OCI-LY3 (cell line): ENCODE data around the gene VTCN1.

Experiments used
- H2AFZ ChIP-seq: fragments of 200-600, 300-600 bp; shearing (Covaris generic); 2 replicates; pipeline ENCODE4 v1.6.0; 2014; ENCODE audit warnings: antibody characterized with exemption, low read depth, low read length
- H3K27ac ChIP-seq: fragments of 200-600, 300-600 bp; sonication (generic); 2 replicates; pipeline ENCODE4 v1.5.1; 2014; ENCODE audit warnings: mild to moderate bottlenecking, low read length, moderate library complexity, mixed read lengths
- H3K27me3 ChIP-seq: fragments of 200-600, 300-600 bp; sonication (generic); 2 replicates; pipeline ENCODE4 v1.6.1; 2014; ENCODE audit warnings: low read depth, low read length, mixed read lengths
- H3K36me3 ChIP-seq: fragments of 200-600, 300-600 bp; sonication (generic); replicated peaks from 2 replicates; pipeline ENCODE3; 2014; ENCODE audit warnings: low read depth, low read length, mixed read lengths
- H3K4me1 ChIP-seq: fragments of 300-600, 200-600 bp; sonication (generic); 2 replicates; pipeline ENCODE4 v1.6.1; 2014; ENCODE audit warnings: low read length, mixed read lengths
- H3K4me2 ChIP-seq: fragments of 200-600, 300-600 bp; sonication (generic); 2 replicates; pipeline ENCODE4 v1.6.1; 2014; ENCODE audit warnings: low read length, mixed read lengths
- H3K4me3 ChIP-seq: fragments of 300-600, 200-600 bp; sonication (generic); 2 replicates; pipeline ENCODE4 v1.5.1; 2014; ENCODE audit warnings: antibody characterized with exemption, mild to moderate bottlenecking, low read length, moderate library complexity
- H3K79me2 ChIP-seq: fragments of 300-600, 200-600 bp; shearing (Covaris generic); 2 replicates; pipeline ENCODE4 v1.6.1; 2014; ENCODE audit warnings: mild to moderate bottlenecking, low read length, mixed read lengths
- H3K9ac ChIP-seq: fragments of 300-600, 200-600 bp; shearing (Covaris generic); 2 replicates; pipeline ENCODE4 v1.6.0; 2014; ENCODE audit warnings: mild to moderate bottlenecking, low read length, moderate library complexity
- H3K9me3 ChIP-seq: fragments of 200-600, 300-600 bp; shearing (Covaris generic); 2 replicates; pipeline ENCODE4 v1.6.1; 2014; ENCODE audit warnings: low read length, mixed read lengths; ENCODE audit not compliant: insufficient read depth
- H4K20me1 ChIP-seq: fragments of 200-600, 300-600 bp; sonication (generic); 2 replicates; pipeline ENCODE4 v1.6.1; 2016; ENCODE audit warnings: low read length, mixed read lengths; ENCODE audit not compliant: insufficient read depth
- CTCF ChIP-seq: fragments of 200-600, 300-600 bp; sonication (generic); IDR thresholded peaks from 2 replicates; pipeline ENCODE4 v1.5.1; 2014; ENCODE audit warnings: antibody characterized with exemption, low read length, low read depth
- EZH2phosphoT487 ChIP-seq: fragments of 200-600 bp; shearing (Covaris generic); IDR thresholded peaks from 2 replicates; pipeline ENCODE4 v1.6.1; 2018; ENCODE audit warnings: antibody characterized with exemption, mixed run types, low read depth

The VTCN1 gene

GRCh38 chr1:117205368-117205767 lies 5.4 kb downstream of the VTCN1 start:
- H3K4me3 ChIP-seq, result no peak overlapping the region
- no peak overlapping the region for H2AFZ ChIP-seq
- H3K4me2 ChIP-seq, result no peak overlapping the region
- 0 out of 2 replicates have a peak, but pooled peaks cover 9% of the 10 kb centered on the region for H3K27me3 ChIP-seq
- no peaks in the 10 kb centered on the region for H3K9me3 ChIP-seq
- no peaks in the 10 kb centered on the region for H3K4me1 ChIP-seq
- TF ChIP-seq EZH2phosphoT487 (no peak), CTCF (no peak)
- no peaks in the 10 kb centered on the region for H3K36me3 ChIP-seq
- H3K27ac ChIP-seq, result no peak overlapping the region
- no peak overlapping the region for H3K9ac ChIP-seq
- no peaks in the 10 kb centered on the region for H3K79me2 ChIP-seq
- H4K20me1 ChIP-seq, result no peaks in the 10 kb centered on the region

DNA sequence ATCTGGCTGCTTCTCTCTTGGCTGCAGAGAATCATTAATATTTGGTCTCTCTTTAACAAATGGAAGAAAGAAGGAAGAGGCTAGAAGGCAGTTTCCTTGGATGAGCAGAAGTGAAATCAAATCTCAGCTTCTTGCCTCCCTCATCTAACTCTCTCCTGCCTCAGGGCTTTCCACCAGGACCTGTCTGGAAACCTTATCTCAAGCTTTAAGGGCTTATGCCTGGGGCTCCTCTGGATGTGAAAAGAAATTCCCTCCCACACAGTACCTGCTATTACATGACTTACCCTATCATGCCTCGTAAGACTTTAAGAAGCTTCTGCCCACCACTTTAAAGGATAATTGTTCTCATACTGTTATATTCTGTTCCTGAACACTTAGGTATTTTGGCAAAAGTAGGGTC lies 8.9 kb downstream of the VTCN1 start:
- H4K20me1 ChIP-seq, result no peaks in the 10 kb centered on the region
- H3K4me3 ChIP-seq, result no peak overlapping the region
- H3K27me3 ChIP-seq, result 0 out of 2 replicates have a peak, but pooled peaks cover 6% of the 10 kb centered on the region
- no peak overlapping the region for H3K9ac ChIP-seq
- H3K4me2 ChIP-seq, result no peak overlapping the region
- TF ChIP-seq CTCF (no peak), EZH2phosphoT487 (no peak)
- no peaks in the 10 kb centered on the region for H3K79me2 ChIP-seq
- H3K36me3 ChIP-seq, result no peaks in the 10 kb centered on the region
- no peaks in the 10 kb centered on the region for H3K9me3 ChIP-seq
- no peak overlapping the region for H3K27ac ChIP-seq
- H2AFZ ChIP-seq, result no peak overlapping the region
- H3K4me1 ChIP-seq, result no peaks in the 10 kb centered on the region

DNA sequence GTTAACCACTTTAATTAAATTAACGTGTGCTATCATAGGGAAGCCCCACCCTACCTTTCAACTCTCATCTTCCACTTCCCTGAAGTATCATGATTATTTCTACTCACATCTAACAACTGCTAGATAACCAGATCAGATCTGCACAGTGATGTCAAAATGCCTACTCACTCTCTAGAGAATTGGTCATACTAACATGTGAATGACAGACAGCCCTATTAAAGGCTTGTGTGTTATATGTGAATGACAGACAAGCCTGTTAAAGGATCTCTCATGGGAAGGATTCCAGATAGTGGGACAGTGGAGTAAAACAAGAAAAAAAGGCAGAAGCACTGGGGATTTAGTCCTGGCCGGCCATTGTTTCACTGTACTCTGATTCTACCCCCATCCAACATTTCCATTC lies 12.6 kb downstream of the VTCN1 start:
- Histone ChIP-seq H3K4me2 (no peak overlapping the region), H3K36me3 (no peaks in the 10 kb centered on the region), H3K27me3 (0 out of 2 replicates have a peak, but pooled peaks cover 6% of the 10 kb centered on the region), H3K79me2 (no peaks in the 10 kb centered on the region), H3K4me1 (no peaks in the 10 kb centered on the region), H3K9me3 (no peaks in the 10 kb centered on the region), H4K20me1 (no peaks in the 10 kb centered on the region), H3K9ac (no peak overlapping the region), H2AFZ (no peak overlapping the region), H3K4me3 (no peak overlapping the region), H3K27ac (no peak overlapping the region)
- TF ChIP-seq CTCF (no peak), EZH2phosphoT487 (no peak)

DNA sequence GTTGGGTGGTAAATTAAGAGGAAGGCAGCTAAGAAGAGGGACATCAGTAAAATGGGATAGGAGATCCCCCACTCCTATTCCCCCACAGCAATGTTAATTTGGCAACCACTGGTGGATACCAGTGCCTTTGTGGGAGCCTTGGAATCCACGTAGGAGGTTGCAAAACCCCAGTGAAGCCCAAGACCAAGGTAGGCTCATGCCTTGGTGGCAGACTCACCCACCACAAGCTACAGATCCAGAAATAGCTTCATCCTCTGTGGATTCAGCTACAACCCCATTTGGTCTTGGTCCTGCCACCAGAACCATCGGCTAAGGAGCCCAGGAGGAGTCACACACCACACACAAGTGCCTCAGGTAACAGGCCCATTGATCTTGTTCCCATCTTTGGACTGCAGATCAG lies 21.0 kb downstream of the VTCN1 start:
- Histone ChIP-seq H3K4me1 (no peaks in the 10 kb centered on the region), H4K20me1 (no peaks in the 10 kb centered on the region), H3K4me3 (no peak overlapping the region), H3K36me3 (no peaks in the 10 kb centered on the region), H3K27me3 (no peaks in the 10 kb centered on the region), H3K79me2 (no peaks in the 10 kb centered on the region), H2AFZ (no peak overlapping the region), H3K27ac (no peak overlapping the region), H3K9me3 (no peaks in the 10 kb centered on the region), H3K9ac (no peak overlapping the region), H3K4me2 (no peak overlapping the region)
- TF ChIP-seq CTCF, result no peak
